Activated T-helper 2 cell treated with anti-CD3 and anti-CD28 coated beads, Interferon-gamma antibody, Interleukin-2, Interleukin-4, amounts not matched to agents 10 μg/mL and 5 μg/mL and 100 μg/mL, durations not matched to agents 14 hours and 24 hours and 36 hours (primary cell): ENCODE measurements around the gene TAF5L. TPM values are rescaled to one million over a fixed set of nuclear protein-coding genes. Genes with fewer than 3 reads are reported as not detected.

Experiments
- DNase-seq: peaks from one replicate; pipeline ENCODE4 v3.0.0; 2021; ENCODE audit warnings: low spot score
- H3K27ac Mint-ChIP-seq: one replicate; pipeline ENCODE4 v1.8.0; 2021; ENCODE audit warnings: mixed read lengths
- H3K27me3 Mint-ChIP-seq: one replicate; pipeline ENCODE4 v1.8.0; 2021; ENCODE audit warnings: low read depth, mixed read lengths
- H3K36me3 Mint-ChIP-seq: one replicate; pipeline ENCODE4 v1.8.0; 2021; ENCODE audit warnings: low read depth, mixed read lengths
- H3K4me1 Mint-ChIP-seq: one replicate; pipeline ENCODE4 v1.8.0; 2021; ENCODE audit warnings: low read depth, mixed read lengths
- H3K4me3 Mint-ChIP-seq: one replicate; pipeline ENCODE4 v1.8.0; 2021; ENCODE audit warnings: low read depth, mild to moderate bottlenecking, moderate library complexity, mixed read lengths
- H3K9me3 Mint-ChIP-seq: one replicate; pipeline ENCODE4 v1.8.0; 2021; ENCODE audit warnings: mixed read lengths
- intact Hi-C: fragments of 100-400 bp; cut with micrococcal nuclease; formaldehyde crosslinking; loops from one replicate; pipeline ENCODE4 v1.15.1; 2023
- total RNA-seq: library from RNA; stranded (reverse); gene quantifications from 2 replicates; pipeline ENCODE4 v1.2.3, GENCODE V29; 2022

TAF5L gene
- total RNA-seq: 28.3 and 28.4 TPM in 2 replicates

GRCh38 chr1:229625915-229626831 lies at the start of gene TAF5L, which contains the start of gene URB2:
Gene TAF5L, minus strand, starts transcription at chr1:229626122. Its CDS starts 11,640 bp downstream, at chr1:229614482.
Gene URB2, plus strand, starts transcription at chr1:229626247. Its CDS starts 1,387 bp downstream, at chr1:229627634.
- intact Hi-C loops: loop anchor here (1.0 to 10.0 kb wide), 6 partner anchors 68 to 1017 kb away; partner anchors contain the start of genes ABCB10, COG2 and NUP133
- peak within 1 kb of the TSS; percentile 96 for H3K4me3 Mint-ChIP-seq
- DNase-seq: peak; percentile 84
- H3K27ac Mint-ChIP-seq: peak within 1 kb of the TSS; percentile 85
- H3K36me3 Mint-ChIP-seq: peaks cover 29% of the 10 kb centered on the region
- peaks cover 49% of the 10 kb centered on the region for H3K4me1 Mint-ChIP-seq
- no peaks in the 10 kb centered on the region for H3K27me3 Mint-ChIP-seq
- H3K9me3 Mint-ChIP-seq: no peaks in the 10 kb centered on the region

- Mint-ChIP-seq H3K4me3 (no peak overlapping the region), H3K4me1 (peaks cover 22% of the 10 kb centered on the region), H3K9me3 (no peaks in the 10 kb centered on the region), H3K27me3 (peaks cover 2% of the 10 kb centered on the region), H3K36me3 (no peaks in the 10 kb centered on the region), H3K27ac (no peak overlapping the region)
- no peak for DNase-seq
- intact Hi-C loops: no loop called here
Measured at GRCh38 chr1:229675396-229675795, 49.5 kb upstream of the TAF5L start.

GRCh38 chr1:229674042-229674441 lies 48.1 kb upstream of the TAF5L start:
- no peak for DNase-seq
- Mint-ChIP-seq H3K4me1 (peaks cover 22% of the 10 kb centered on the region), H3K27ac (no peak overlapping the region), H3K4me3 (no peak overlapping the region), H3K27me3 (peaks cover 2% of the 10 kb centered on the region), H3K9me3 (no peaks in the 10 kb centered on the region), H3K36me3 (peaks cover 2% of the 10 kb centered on the region)
- intact Hi-C loops: no loop called here

- Mint-ChIP-seq H3K27ac (no peak overlapping the region), H3K4me1 (peaks cover 22% of the 10 kb centered on the region), H3K36me3 (peaks cover 18% of the 10 kb centered on the region), H3K4me3 (no peak overlapping the region), H3K27me3 (peaks cover 2% of the 10 kb centered on the region), H3K9me3 (no peaks in the 10 kb centered on the region)
- intact Hi-C loops: no loop called here
- DNase-seq: no peak
Measured at GRCh38 chr1:229672246-229672645, 46.3 kb upstream of the TAF5L start.

GRCh38 chr1:229671310-229671709 lies 45.4 kb upstream of the TAF5L start:
- peaks cover 20% of the 10 kb centered on the region for H3K36me3 Mint-ChIP-seq
- no peak for DNase-seq
- intact Hi-C loops: no loop called here
- H3K27ac Mint-ChIP-seq: no peak overlapping the region
- no peaks in the 10 kb centered on the region for H3K9me3 Mint-ChIP-seq
- H3K4me1 Mint-ChIP-seq: peaks cover 22% of the 10 kb centered on the region
- H3K27me3 Mint-ChIP-seq: peaks cover 2% of the 10 kb centered on the region
- H3K4me3 Mint-ChIP-seq: no peak overlapping the region

GRCh38 chr1:229669333-229669732 lies 43.4 kb upstream of the TAF5L start:
- H3K27me3 Mint-ChIP-seq: peaks cover 4% of the 10 kb centered on the region
- peaks cover 22% of the 10 kb centered on the region for H3K4me1 Mint-ChIP-seq
- no peak for DNase-seq
- intact Hi-C loops: loop anchor here (10.0 kb wide), 1 partner anchor 175 kb away; no protein-coding TSS in a partner anchor
- no peaks in the 10 kb centered on the region for H3K9me3 Mint-ChIP-seq
- H3K36me3 Mint-ChIP-seq: peaks cover 20% of the 10 kb centered on the region
- no peak overlapping the region for H3K4me3 Mint-ChIP-seq
- no peak overlapping the region for H3K27ac Mint-ChIP-seq

- peaks cover 2% of the 10 kb centered on the region for H3K27me3 Mint-ChIP-seq
- intact Hi-C loops: loop anchor here (10.0 kb wide), 1 partner anchor 178 kb away; no protein-coding TSS in a partner anchor
- H3K4me3 Mint-ChIP-seq: no peak overlapping the region
- DNase-seq: no peak
- peaks cover 30% of the 10 kb centered on the region for H3K36me3 Mint-ChIP-seq
- peaks cover 6% of the 10 kb centered on the region for H3K4me1 Mint-ChIP-seq
- H3K9me3 Mint-ChIP-seq: no peaks in the 10 kb centered on the region
- no peak overlapping the region for H3K27ac Mint-ChIP-seq
Measured at GRCh38 chr1:229666585-229666984, 40.7 kb upstream of the TAF5L start.

GRCh38 chr1:229665912-229666558 lies 40.1 kb upstream of the TAF5L start:
- H3K9me3 Mint-ChIP-seq: no peaks in the 10 kb centered on the region
- no peak for DNase-seq
- H3K4me1 Mint-ChIP-seq: peaks cover 2% of the 10 kb centered on the region
- H3K4me3 Mint-ChIP-seq: no peak overlapping the region
- H3K27me3 Mint-ChIP-seq: peaks cover 2% of the 10 kb centered on the region
- H3K27ac Mint-ChIP-seq: no peak overlapping the region
- H3K36me3 Mint-ChIP-seq: peaks cover 35% of the 10 kb centered on the region
- intact Hi-C loops: loop anchor here (2.0 to 10.0 kb wide), 2 partner anchors 93 to 179 kb away; no protein-coding TSS in a partner anchor

GRCh38 chr1:229664133-229664689 lies 38.3 kb upstream of the TAF5L start:
- Mint-ChIP-seq H3K27ac (no peak overlapping the region), H3K27me3 (peaks cover 2% of the 10 kb centered on the region), H3K4me1 (peaks cover 2% of the 10 kb centered on the region), H3K9me3 (no peaks in the 10 kb centered on the region), H3K36me3 (peaks cover 42% of the 10 kb centered on the region), H3K4me3 (no peak overlapping the region)
- intact Hi-C loops: loop anchor here (1.0 to 10.0 kb wide), 5 partner anchors 95 to 543 kb away; partner anchors contain the start of gene GALNT2
- no peak for DNase-seq

- H3K27ac Mint-ChIP-seq: no peak overlapping the region
- no peaks in the 10 kb centered on the region for H3K9me3 Mint-ChIP-seq
- H3K4me1 Mint-ChIP-seq: peaks cover 10% of the 10 kb centered on the region
- peaks cover 2% of the 10 kb centered on the region for H3K27me3 Mint-ChIP-seq
- peaks cover 41% of the 10 kb centered on the region for H3K36me3 Mint-ChIP-seq
- intact Hi-C loops: loop anchor here (1.0 to 10.0 kb wide), 5 partner anchors 183 to 648 kb away; partner anchors contain the start of gene GALNT2
- H3K4me3 Mint-ChIP-seq: no peak overlapping the region
- no peak for DNase-seq
Measured at GRCh38 chr1:229661897-229662296, 36.0 kb upstream of the TAF5L start.

- H3K4me1 Mint-ChIP-seq: peaks cover 10% of the 10 kb centered on the region
- H3K27me3 Mint-ChIP-seq: peaks cover 2% of the 10 kb centered on the region
- H3K36me3 Mint-ChIP-seq: peaks cover 46% of the 10 kb centered on the region
- no peak overlapping the region for H3K27ac Mint-ChIP-seq
- intact Hi-C loops: loop anchor here (1.0 to 10.0 kb wide), 5 partner anchors 184 to 649 kb away; partner anchors contain the start of gene GALNT2
- H3K9me3 Mint-ChIP-seq: no peaks in the 10 kb centered on the region
- peak; percentile 41 for DNase-seq
- no peak overlapping the region for H3K4me3 Mint-ChIP-seq
Measured at GRCh38 chr1:229661022-229661877, 35.3 kb upstream of the TAF5L start.
